Colonic mucosa (tissue), 4 donors: ENCODE results near the gene SARS1. TPM values are rescaled to one million over a fixed set of nuclear protein-coding genes. Genes with fewer than 3 reads are reported as not detected.

ENCODE experiments used
- DNase-seq: peaks from one replicate; pipeline ENCODE4 v3.0.0-alpha.2; 2020
- H3K27ac ChIP-seq: fragments of 200-600 bp; one replicate; pipeline ENCODE4 v1.8.0; 2021
- H3K27me3 ChIP-seq: fragments of 200-600 bp; one replicate; pipeline ENCODE4 v1.8.0; 2021
- H3K36me3 ChIP-seq: fragments of 200-600 bp; one replicate; pipeline ENCODE4 v1.8.0; 2021
- H3K4me1 ChIP-seq: fragments of 200-600 bp; one replicate; pipeline ENCODE4 v1.8.0; 2021; ENCODE audit warnings: mild to moderate bottlenecking
- H3K4me3 ChIP-seq: fragments of 200-600 bp; one replicate; pipeline ENCODE4 v1.8.0; 2021
- H3K9ac ChIP-seq, 2 donors: one replicate each; pipeline ENCODE4 v1.7.0; 2013; ENCODE audit warnings: control low read depth in 2 of 2, low read depth in 2 of 2, low read length in 2 of 2
- H3K9me3 ChIP-seq: fragments of 200-600 bp; one replicate; pipeline ENCODE4 v1.8.0; 2021
- intact Hi-C: fragments of 100-400 bp; cut with DNase I; formaldehyde crosslinking; loops from one replicate; pipeline ENCODE4 v1.14.1; 2022
- total RNA-seq, 2 donors: library from RNA; stranded (reverse); fragmentation: NEBNext Ultra II Directional in 1 of 2; extraction: Animal tissue kit (Norgen Biotek cat#: 25700) in 1 of 2; gene quantifications; one replicate each; pipeline ENCODE4 v1.2.1, GENCODE V29; 2021
- TF ChIP-seq, protein P1 (sequence below): fragments of 200-600 bp; IDR thresholded peaks from one replicate; pipeline ENCODE4 v1.8.0; 2022; ENCODE audit warnings: antibody characterized with exemption, mild to moderate bottlenecking
- donor health status: healthy.
- donor health status: DM: no; HTN: no; CAD: no.
- donor health status: DM: no; HTN: no; CAD: no.

Gene SARS1
- total RNA-seq, 2 donors from 2014 or later, result 139 to 193 TPM

DNA sequence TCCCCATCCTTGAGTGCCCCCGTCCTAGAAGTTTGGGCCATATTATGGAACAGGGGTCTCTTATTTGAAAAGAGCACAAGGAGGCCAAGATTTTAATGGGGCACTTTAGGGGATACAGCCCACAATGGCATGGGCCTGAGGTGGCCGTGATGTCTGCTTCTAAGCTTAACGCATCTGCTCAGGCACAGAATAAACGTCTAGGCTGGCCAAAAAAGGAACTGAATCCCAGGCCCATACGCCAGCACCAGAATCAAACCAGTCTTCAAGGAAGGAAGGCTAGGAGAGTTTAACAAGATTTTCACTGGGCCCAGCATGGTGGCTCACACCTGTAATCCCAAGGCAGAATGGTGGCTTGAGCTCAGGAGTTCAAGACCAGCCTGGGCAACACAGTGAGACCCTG is 9.2 kb upstream of the SARS1 start:
- H3K4me1 ChIP-seq, result no peaks in the 10 kb centered on the region
- TF ChIP-seq, protein P1, sequence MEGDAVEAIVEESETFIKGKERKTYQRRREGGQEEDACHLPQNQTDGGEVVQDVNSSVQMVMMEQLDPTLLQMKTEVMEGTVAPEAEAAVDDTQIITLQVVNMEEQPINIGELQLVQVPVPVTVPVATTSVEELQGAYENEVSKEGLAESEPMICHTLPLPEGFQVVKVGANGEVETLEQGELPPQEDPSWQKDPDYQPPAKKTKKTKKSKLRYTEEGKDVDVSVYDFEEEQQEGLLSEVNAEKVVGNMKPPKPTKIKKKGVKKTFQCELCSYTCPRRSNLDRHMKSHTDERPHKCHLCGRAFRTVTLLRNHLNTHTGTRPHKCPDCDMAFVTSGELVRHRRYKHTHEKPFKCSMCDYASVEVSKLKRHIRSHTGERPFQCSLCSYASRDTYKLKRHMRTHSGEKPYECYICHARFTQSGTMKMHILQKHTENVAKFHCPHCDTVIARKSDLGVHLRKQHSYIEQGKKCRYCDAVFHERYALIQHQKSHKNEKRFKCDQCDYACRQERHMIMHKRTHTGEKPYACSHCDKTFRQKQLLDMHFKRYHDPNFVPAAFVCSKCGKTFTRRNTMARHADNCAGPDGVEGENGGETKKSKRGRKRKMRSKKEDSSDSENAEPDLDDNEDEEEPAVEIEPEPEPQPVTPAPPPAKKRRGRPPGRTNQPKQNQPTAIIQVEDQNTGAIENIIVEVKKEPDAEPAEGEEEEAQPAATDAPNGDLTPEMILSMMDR, result no peak
- no peak overlapping the region for H3K9ac ChIP-seq
- no peak overlapping the region for H3K4me3 ChIP-seq
- H3K27me3 ChIP-seq, result no peaks in the 10 kb centered on the region
- H3K9me3 ChIP-seq, result no peaks in the 10 kb centered on the region
- intact Hi-C loops, result no loop called here
- DNase-seq, result no peak
- H3K27ac ChIP-seq, result no peak overlapping the region
- no peaks in the 10 kb centered on the region for H3K36me3 ChIP-seq

DNA sequence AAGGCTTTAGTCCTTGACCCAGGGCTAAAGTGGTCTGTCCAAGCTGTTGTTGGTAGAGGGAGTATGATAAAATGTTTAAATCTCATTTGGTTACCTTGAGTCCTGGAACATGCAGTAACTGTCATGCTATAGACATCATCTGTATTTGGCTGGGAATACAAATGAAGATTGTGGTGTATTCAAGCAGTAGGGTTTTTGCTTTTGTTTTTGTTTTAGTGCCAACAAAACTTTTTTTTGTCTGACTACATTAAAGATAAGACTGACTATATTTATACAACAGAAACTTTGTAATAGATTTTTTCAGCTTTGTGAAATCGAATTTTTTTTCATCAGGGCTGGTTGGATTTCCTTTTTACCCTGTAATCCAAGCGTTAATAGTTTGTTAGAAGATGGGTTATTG is 7.4 kb upstream of the SARS1 start:
- no peak overlapping the region for H3K9ac ChIP-seq
- TF ChIP-seq, protein P1, result no peak
- H3K4me3 ChIP-seq, result no peak overlapping the region
- H3K4me1 ChIP-seq, result no peaks in the 10 kb centered on the region
- intact Hi-C loops, result no loop called here
- no peaks in the 10 kb centered on the region for H3K27me3 ChIP-seq
- H3K27ac ChIP-seq, result no peak overlapping the region
- H3K36me3 ChIP-seq, result no peaks in the 10 kb centered on the region
- DNase-seq, result no peak
- no peaks in the 10 kb centered on the region for H3K9me3 ChIP-seq

DNA sequence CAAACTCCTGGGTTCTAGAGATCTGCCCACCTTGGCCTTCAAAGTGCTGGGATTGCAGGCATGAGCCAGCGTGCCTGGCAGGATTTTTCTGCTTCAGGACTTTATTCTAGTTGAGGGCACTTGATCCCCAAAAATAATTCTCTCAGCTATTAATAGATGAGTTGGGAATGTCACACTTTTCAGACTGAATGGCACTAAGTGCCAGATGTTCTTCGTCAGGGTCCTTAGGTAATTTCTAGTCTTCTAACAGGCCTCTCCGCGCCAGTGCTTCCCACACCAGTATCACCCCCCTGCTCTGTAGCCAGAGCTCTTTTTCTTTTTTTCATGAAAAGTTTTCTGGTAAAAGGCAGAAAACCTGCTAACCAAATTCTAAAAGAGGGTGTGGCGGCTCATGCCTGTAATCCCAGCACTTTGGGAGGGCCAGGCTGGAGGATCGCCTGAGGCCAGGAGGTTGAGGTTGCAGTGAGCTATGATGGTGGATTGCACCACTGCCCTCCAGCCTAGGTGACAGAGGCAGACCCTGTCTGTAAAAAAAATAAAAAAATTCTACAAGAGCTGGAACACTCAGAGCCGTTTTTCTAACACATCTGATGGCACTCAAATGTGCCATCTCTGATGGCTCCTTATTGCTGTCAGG is 6.1 kb upstream of the SARS1 start:
- no peak overlapping the region for H3K4me3 ChIP-seq
- no peak for DNase-seq
- no peak overlapping the region for H3K9ac ChIP-seq
- no peak overlapping the region for H3K27ac ChIP-seq
- H3K27me3 ChIP-seq, result no peaks in the 10 kb centered on the region
- no peaks in the 10 kb centered on the region for H3K9me3 ChIP-seq
- TF ChIP-seq, protein P1, result no peak
- intact Hi-C loops, result no loop called here
- no peaks in the 10 kb centered on the region for H3K36me3 ChIP-seq
- H3K4me1 ChIP-seq, result no peaks in the 10 kb centered on the region

DNA sequence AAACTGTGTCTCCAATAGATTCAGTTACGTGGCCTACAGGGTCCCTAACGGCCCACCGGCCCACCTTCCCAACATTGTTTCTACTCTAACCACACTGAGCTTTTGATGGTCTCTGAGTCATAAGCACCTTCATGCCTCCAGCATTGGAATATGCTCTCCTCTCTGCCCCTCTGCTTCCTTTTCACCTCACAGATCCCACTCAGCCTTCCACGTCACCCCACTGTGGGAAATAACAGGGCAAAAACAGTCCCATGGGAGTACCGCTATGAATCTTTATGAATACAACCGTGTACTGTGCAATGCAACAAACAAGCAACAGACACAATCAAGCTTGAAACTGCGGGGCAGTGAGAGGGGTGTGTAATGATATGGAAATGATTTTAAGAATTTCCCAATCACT is 5.3 kb upstream of the SARS1 start:
- Histone ChIP-seq H3K27ac (no peak overlapping the region), H3K36me3 (no peaks in the 10 kb centered on the region), H3K27me3 (no peaks in the 10 kb centered on the region), H3K4me3 (no peak overlapping the region), H3K9me3 (no peaks in the 10 kb centered on the region), H3K9ac (no peak overlapping the region), H3K4me1 (no peaks in the 10 kb centered on the region)
- intact Hi-C loops, result no loop called here
- TF ChIP-seq, protein P1, result no peak
- no peak for DNase-seq

DNA sequence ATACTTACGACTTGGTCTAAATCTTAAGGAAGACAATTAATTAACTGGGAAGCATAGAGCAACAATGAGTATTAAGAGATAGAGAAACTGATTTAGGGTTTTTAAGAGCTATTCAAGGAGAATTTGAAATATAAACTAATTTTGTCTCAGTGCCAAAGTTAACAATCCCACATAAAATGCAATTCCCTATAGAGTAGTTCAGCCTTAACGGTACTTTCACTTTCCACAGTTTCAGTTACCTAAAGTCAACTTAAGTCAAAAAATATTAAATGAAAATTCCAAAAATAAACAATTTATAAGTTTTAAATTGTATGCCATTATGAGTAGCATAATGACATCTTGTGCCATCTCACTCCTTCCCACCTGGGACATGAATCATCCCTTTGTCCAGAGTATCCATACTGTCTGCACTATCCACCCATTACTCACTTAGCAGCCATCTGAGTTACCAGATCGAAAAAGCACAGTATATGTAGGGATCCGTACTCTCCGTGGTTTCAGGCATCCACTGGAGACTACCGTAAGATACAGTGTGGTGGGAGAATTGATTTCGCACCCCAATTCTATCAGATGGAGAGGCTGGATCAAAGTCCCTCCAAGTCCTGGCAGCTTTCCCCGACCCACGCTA is 4.8 kb upstream of the SARS1 start:
- Histone ChIP-seq H3K36me3 (no peaks in the 10 kb centered on the region), H3K9me3 (no peaks in the 10 kb centered on the region), H3K27ac (no peak overlapping the region), H3K27me3 (no peaks in the 10 kb centered on the region), H3K9ac (peak overlapping the region in 1 of 2 donors; percentile 54), H3K4me3 (peak overlapping the region; percentile 22), H3K4me1 (no peaks in the 10 kb centered on the region)
- intact Hi-C loops, result no loop called here
- TF ChIP-seq, protein P1, result no peak
- DNase-seq, result no peak
